Measurements from ENCODE around the gene SLC25A29.

Gene SLC25A29

DNA sequence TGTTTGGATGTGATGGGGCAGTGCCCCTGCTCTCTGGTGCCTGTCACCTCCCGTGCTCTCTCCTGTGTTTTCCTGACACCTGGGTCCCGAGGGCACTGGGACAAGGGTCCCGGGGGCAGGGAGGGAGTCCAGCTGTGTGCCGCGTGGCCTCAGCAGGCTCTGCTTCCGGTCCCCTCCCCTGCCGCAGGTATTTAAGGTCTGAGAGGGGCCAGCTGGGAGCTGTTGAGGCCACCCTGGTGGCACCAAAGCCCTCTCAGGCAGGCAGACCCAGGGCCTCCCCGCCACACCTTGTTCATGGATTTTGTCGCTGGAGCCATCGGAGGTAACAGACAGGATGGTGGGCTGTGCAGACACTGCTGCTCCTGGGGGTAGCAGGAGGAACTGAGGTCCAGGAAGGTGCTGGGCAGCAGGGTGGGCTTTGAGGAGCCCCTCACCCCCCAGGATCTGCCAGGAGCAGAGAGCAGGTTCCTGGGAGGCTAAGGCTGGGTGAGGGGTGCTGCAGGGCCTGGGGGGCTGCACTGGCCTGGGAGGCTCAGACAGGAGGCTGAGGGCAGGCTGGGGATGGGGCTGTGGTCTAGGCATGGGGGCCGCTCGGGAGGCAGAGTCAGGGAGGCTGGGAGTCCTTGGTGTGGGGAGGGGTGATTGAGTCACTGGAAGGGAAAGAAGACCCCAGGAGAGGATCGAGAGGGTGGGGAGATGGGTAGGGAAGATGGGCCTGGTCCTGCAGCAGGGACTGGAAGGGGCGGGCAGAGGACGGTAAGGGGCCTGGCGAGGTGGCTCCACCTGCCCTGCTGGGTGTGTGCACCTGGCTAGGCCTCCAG, 17.1 kb upstream of the SLC25A29 start, which contains the start of gene SLC25A47:
SLC25A47 (plus strand) TSS at position 219 of the 821 bp plus-strand sequence; CDS start at position 295, 76 bp downstream.
- peaks cover 0 to 1% of the 10 kb centered on the region in 2 experiments for H3K4me1 ChIP-seq (ENCODE audit: control insufficient read depth in 1 of 2, insufficient read depth in 2 of 2, low read length in 2 of 2)
- H3K27me3 ChIP-seq (ENCODE audit: insufficient read depth, low read length): no peaks in the 10 kb centered on the region
- no peak within 1 kb of the TSS for H3K18ac ChIP-seq (ENCODE audit: low read length)
- no peak within 1 kb of the TSS for H2BK120ac ChIP-seq (ENCODE audit: insufficient read depth, low read length, poor library complexity)
- H4K12ac ChIP-seq (ENCODE audit: low read depth, low read length): no peak within 1 kb of the TSS
- H3K4ac ChIP-seq (ENCODE audit: low read depth, low read length): no peak within 1 kb of the TSS
- no peak within 1 kb of the TSS for H2BK12ac ChIP-seq (ENCODE audit: low read length)
- H3K4me2 ChIP-seq (ENCODE audit: low read length): no peak within 1 kb of the TSS
- no peak within 1 kb of the TSS for H4K91ac ChIP-seq (ENCODE audit: low read depth, low read length)
- no peak within 1 kb of the TSS for H3K23ac ChIP-seq (ENCODE audit: low read length)
- H3K79me2 ChIP-seq (ENCODE audit: control insufficient read depth, insufficient read depth, low read length, poor library complexity): no peaks in the 10 kb centered on the region
- no peak within 1 kb of the TSS for H3K4me3 ChIP-seq (ENCODE audit: low read depth, low read length)
- no peak within 1 kb of the TSS for H3K14ac ChIP-seq (ENCODE audit: low read length)
- H3K9me3 ChIP-seq (ENCODE audit: insufficient read depth, low read depth, low read length): peaks cover 2% of the 10 kb centered on the region
- no peak for DNase-seq
- no peak within 1 kb of the TSS for H3K9ac ChIP-seq (ENCODE audit: low read length)
- no peak within 1 kb of the TSS for H2BK5ac ChIP-seq (ENCODE audit: low read depth, low read length, poor library complexity)
- no peak within 1 kb of the TSS for H3K27ac ChIP-seq (ENCODE audit: low read depth, low read length)
- H2AFZ ChIP-seq (ENCODE audit: insufficient read depth, low read length, poor library complexity): no peak within 1 kb of the TSS
- no peak within 1 kb of the TSS for H4K8ac ChIP-seq (ENCODE audit: low read depth, low read length)
- H2AK5ac ChIP-seq (ENCODE audit: low read length): no peak within 1 kb of the TSS
- H3K36me3 ChIP-seq (ENCODE audit: control insufficient read depth in 1 of 2, insufficient read depth in 2 of 2, low read length in 2 of 2): no peaks in the 10 kb centered on the region
- no CpG with 5 or more reads among the region's 16 CpGs for WGBS (ENCODE audit: extremely low coverage, insufficient coverage, insufficient read length)
- H3K79me1 ChIP-seq (ENCODE audit: low read length): no peaks in the 10 kb centered on the region

DNA sequence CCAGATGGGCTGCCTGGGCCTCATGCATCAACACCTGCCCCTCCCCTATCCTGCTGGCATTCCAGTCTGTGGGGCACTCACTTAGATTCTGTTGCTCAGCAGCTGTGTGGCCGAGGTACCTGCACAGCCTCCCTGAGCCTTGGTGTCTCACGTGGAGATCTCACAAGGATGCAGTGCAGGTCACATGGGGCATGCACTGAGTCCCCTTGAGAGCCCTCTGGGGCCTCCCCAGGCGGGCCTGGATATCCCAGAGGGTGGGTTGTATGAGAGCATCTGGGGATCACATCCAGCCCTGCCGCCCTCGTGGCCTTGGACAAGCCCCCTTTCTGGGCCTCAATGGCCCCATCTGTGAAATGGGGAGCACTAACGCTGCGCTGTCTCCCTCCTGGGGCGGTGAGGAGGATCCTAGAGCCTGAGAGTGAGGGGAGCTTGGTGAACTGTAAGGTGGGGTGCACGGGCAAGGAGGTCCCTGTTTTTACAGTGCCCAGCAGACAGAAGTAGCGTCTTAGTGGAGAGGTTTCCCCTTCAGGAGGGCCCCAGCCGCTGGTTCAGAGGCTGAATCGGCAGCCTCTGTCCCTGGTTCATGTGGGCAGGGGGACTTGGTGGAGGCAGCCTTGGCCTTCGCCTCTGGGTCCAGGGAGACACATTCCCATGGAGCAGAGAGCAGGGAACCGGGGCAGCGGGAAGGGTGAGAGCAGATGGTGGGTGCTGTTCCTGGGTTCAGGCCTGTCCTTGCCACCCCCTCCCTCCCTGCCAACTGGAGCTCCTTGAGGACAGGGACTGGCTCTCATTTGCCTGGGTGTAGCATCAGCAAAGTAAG, 16.1 kb upstream of the SLC25A29 start:
- WGBS (ENCODE audit: extremely low coverage, insufficient coverage, insufficient read length): no CpG with 5 or more reads among the region's 15 CpGs

DNA sequence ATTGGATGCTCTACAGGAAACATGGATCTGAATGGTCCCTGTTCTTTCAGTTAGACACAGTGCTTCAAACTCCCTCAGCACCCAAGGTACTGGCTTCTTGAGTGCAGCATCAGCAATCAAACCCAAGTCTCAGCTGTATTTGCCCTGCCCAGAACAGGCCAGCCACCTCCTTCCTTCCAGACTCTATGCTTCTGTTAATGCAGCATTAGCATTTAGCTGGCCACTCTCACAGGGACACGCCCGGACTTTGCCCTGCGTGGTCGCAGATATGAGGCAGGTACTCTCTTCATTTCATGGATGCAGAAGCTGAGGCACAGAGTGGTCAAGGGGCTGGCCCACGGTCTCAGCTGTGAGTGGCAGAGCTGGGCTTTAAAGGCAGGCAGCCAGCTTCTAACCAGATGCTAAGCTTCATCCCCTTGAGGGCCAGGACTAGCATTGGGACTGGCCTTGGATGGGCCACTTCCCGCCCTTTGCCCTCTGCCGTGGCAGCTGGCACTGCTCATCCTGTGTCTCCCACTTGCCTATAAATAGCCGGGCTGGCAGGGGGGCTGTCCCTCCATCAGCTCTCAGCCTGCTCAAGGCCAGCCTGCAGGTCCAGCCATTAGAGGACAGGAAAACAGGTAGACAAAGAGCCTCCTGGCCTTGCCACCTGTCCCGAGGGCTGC, 15.4 kb upstream of the SLC25A29 start:
- H2BK12ac ChIP-seq (ENCODE audit: low read length): no peak overlapping the region
- no peak overlapping the region for H2AK5ac ChIP-seq (ENCODE audit: low read length)
- H2BK5ac ChIP-seq (ENCODE audit: low read depth, low read length, poor library complexity): no peak overlapping the region
- H3K14ac ChIP-seq (ENCODE audit: low read length): no peak overlapping the region
- H3K79me1 ChIP-seq (ENCODE audit: low read length): no peaks in the 10 kb centered on the region
- no peak overlapping the region for H2BK120ac ChIP-seq (ENCODE audit: insufficient read depth, low read length, poor library complexity)
- H3K4ac ChIP-seq (ENCODE audit: low read depth, low read length): no peak overlapping the region
- no peak overlapping the region for H3K18ac ChIP-seq (ENCODE audit: low read length)
- H4K8ac ChIP-seq (ENCODE audit: low read depth, low read length): no peak overlapping the region
- no peaks in the 10 kb centered on the region for H3K9me3 ChIP-seq (ENCODE audit: insufficient read depth, low read depth, low read length)
- no peak overlapping the region for H3K27ac ChIP-seq (ENCODE audit: low read depth, low read length)
- no peaks in the 10 kb centered on the region for H3K79me2 ChIP-seq (ENCODE audit: control insufficient read depth, insufficient read depth, low read length, poor library complexity)
- no peak overlapping the region for H2AFZ ChIP-seq (ENCODE audit: insufficient read depth, low read length, poor library complexity)
- H3K4me2 ChIP-seq (ENCODE audit: low read length): no peak overlapping the region
- DNase-seq: no peak
- H3K4me3 ChIP-seq (ENCODE audit: low read depth, low read length): no peak overlapping the region
- WGBS (ENCODE audit: extremely low coverage, insufficient coverage, insufficient read length): no CpG with 5 or more reads among the region's 9 CpGs
- no peaks in the 10 kb centered on the region for H3K27me3 ChIP-seq (ENCODE audit: insufficient read depth, low read length)
- no peak overlapping the region for H4K12ac ChIP-seq (ENCODE audit: low read depth, low read length)
- H3K4me1 ChIP-seq (ENCODE audit: control insufficient read depth in 1 of 2, insufficient read depth in 2 of 2, low read length in 2 of 2): peaks cover 0 to 2% of the 10 kb centered on the region in 2 experiments
- no peak overlapping the region for H3K9ac ChIP-seq (ENCODE audit: low read length)
- H3K36me3 ChIP-seq (ENCODE audit: control insufficient read depth in 1 of 2, insufficient read depth in 2 of 2, low read length in 2 of 2): no peaks in the 10 kb centered on the region
- no peak overlapping the region for H3K23ac ChIP-seq (ENCODE audit: low read length)
- H4K91ac ChIP-seq (ENCODE audit: low read depth, low read length): no peak overlapping the region

More for the DNA sequence above, 16.1 kb upstream of the SLC25A29 start:
- no peaks in the 10 kb centered on the region for H3K79me2 ChIP-seq (ENCODE audit: control insufficient read depth, insufficient read depth, low read length, poor library complexity)
- H3K14ac ChIP-seq (ENCODE audit: low read length): no peak overlapping the region
- no peak overlapping the region for H3K18ac ChIP-seq (ENCODE audit: low read length)
- no peak overlapping the region for H3K4ac ChIP-seq (ENCODE audit: low read depth, low read length)
- H3K23ac ChIP-seq (ENCODE audit: low read length): no peak overlapping the region
- no peak overlapping the region for H3K4me3 ChIP-seq (ENCODE audit: low read depth, low read length)
- H3K9ac ChIP-seq (ENCODE audit: low read length): no peak overlapping the region
- H4K91ac ChIP-seq (ENCODE audit: low read depth, low read length): no peak overlapping the region
- no peak overlapping the region for H3K4me2 ChIP-seq (ENCODE audit: low read length)
- H2BK12ac ChIP-seq (ENCODE audit: low read length): no peak overlapping the region
- no peaks in the 10 kb centered on the region for H3K27me3 ChIP-seq (ENCODE audit: insufficient read depth, low read length)
- H3K9me3 ChIP-seq (ENCODE audit: insufficient read depth, low read depth, low read length): peaks cover 2% of the 10 kb centered on the region
- H3K79me1 ChIP-seq (ENCODE audit: low read length): no peaks in the 10 kb centered on the region
- no peak overlapping the region for H2BK120ac ChIP-seq (ENCODE audit: insufficient read depth, low read length, poor library complexity)
- H3K4me1 ChIP-seq (ENCODE audit: control insufficient read depth in 1 of 2, insufficient read depth in 2 of 2, low read length in 2 of 2): peaks cover 0 to 2% of the 10 kb centered on the region in 2 experiments
- no peak overlapping the region for H3K27ac ChIP-seq (ENCODE audit: low read depth, low read length)
- H2BK5ac ChIP-seq (ENCODE audit: low read depth, low read length, poor library complexity): no peak overlapping the region
- H2AK5ac ChIP-seq (ENCODE audit: low read length): no peak overlapping the region
- H4K12ac ChIP-seq (ENCODE audit: low read depth, low read length): no peak overlapping the region
- no peak for DNase-seq
- no peak overlapping the region for H4K8ac ChIP-seq (ENCODE audit: low read depth, low read length)
- no peaks in the 10 kb centered on the region for H3K36me3 ChIP-seq (ENCODE audit: control insufficient read depth in 1 of 2, insufficient read depth in 2 of 2, low read length in 2 of 2)
- no peak overlapping the region for H2AFZ ChIP-seq (ENCODE audit: insufficient read depth, low read length, poor library complexity)

DNA sequence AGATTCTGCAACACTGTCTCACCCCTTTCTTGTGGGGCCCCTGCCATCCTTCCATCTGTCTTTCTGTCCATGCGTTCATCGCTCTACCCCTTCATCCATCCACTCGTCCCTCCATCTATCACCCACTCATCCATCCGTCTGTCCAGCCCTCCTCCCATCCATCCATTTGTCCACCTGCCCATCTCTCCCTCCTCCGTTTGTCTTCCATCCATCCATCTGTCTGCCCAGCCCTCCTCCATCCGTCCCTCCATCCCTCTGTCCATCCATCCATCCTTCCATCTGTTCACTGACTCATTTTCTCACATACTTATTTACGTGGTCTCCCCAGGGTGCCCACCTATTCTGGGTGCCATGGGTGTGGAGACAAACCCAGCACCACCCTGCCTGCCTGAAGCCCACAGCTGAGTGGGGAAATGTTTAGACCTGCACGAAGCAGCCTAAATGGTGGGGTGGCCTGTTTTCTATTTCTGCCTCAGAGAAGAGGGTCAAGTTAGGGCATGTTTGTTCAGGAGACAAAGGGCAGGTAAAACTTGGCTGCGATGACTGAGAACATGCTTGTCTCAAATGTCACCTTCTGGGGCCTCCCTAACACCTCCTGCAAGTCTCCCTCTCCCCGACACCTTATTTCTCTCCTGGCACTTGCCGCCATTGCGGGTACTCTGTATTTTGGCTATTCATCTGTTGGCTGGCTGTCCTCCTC, 14.1 kb upstream of the SLC25A29 start:
- no peaks in the 10 kb centered on the region for H3K27me3 ChIP-seq (ENCODE audit: insufficient read depth, low read length)
- H3K23ac ChIP-seq (ENCODE audit: low read length): no peak overlapping the region
- H3K36me3 ChIP-seq (ENCODE audit: control insufficient read depth in 1 of 2, insufficient read depth in 2 of 2, low read length in 2 of 2): no peaks in the 10 kb centered on the region
- 100% methylated on average over 4 of the region's 12 CpGs for WGBS (ENCODE audit: extremely low coverage, insufficient coverage, insufficient read length)
- H3K79me1 ChIP-seq (ENCODE audit: low read length): no peaks in the 10 kb centered on the region
- no peak overlapping the region for H2AK5ac ChIP-seq (ENCODE audit: low read length)
- H2AFZ ChIP-seq (ENCODE audit: insufficient read depth, low read length, poor library complexity): no peak overlapping the region
- no peaks in the 10 kb centered on the region for H3K9me3 ChIP-seq (ENCODE audit: insufficient read depth, low read depth, low read length)
- H3K4me2 ChIP-seq (ENCODE audit: low read length): no peak overlapping the region
- H3K18ac ChIP-seq (ENCODE audit: low read length): no peak overlapping the region
- no peaks in the 10 kb centered on the region for H3K79me2 ChIP-seq (ENCODE audit: control insufficient read depth, insufficient read depth, low read length, poor library complexity)
- H2BK120ac ChIP-seq (ENCODE audit: insufficient read depth, low read length, poor library complexity): no peak overlapping the region
- no peak overlapping the region for H3K27ac ChIP-seq (ENCODE audit: low read depth, low read length)
- no peak overlapping the region for H4K12ac ChIP-seq (ENCODE audit: low read depth, low read length)
- no peak overlapping the region for H3K4me3 ChIP-seq (ENCODE audit: low read depth, low read length)
- no peak overlapping the region for H3K14ac ChIP-seq (ENCODE audit: low read length)
- no peak overlapping the region for H2BK12ac ChIP-seq (ENCODE audit: low read length)
- DNase-seq: no peak
- H4K91ac ChIP-seq (ENCODE audit: low read depth, low read length): no peak overlapping the region
- H2BK5ac ChIP-seq (ENCODE audit: low read depth, low read length, poor library complexity): no peak overlapping the region
- peaks cover 0 to 2% of the 10 kb centered on the region in 2 experiments for H3K4me1 ChIP-seq (ENCODE audit: control insufficient read depth in 1 of 2, insufficient read depth in 2 of 2, low read length in 2 of 2)
- H3K9ac ChIP-seq (ENCODE audit: low read length): no peak overlapping the region
- no peak overlapping the region for H4K8ac ChIP-seq (ENCODE audit: low read depth, low read length)
- H3K4ac ChIP-seq (ENCODE audit: low read depth, low read length): no peak overlapping the region

Measured in trophoblast cell (in vitro differentiated cells and primary cell).